Choroid plexus epithelial cell (primary cell): ENCODE measurements around the gene SLC35F1.
A peak's percentile ranks its signal among the peaks of the same experiment; 100 is the strongest.

Experiments used
- DNase-seq: peaks from one replicate; pipeline ENCODE4 v3.0.0-alpha.2; 2010; ENCODE audit warnings: low read depth
- H3K4me3 ChIP-seq: 2 replicates; pipeline ENCODE4 v1.5.1; 2011; ENCODE audit warnings: low read depth, mild to moderate bottlenecking, control low read depth, low read length, moderate library complexity
- CTCF ChIP-seq: conservative IDR thresholded peaks from 2 replicates; pipeline ENCODE4 v1.5.1; 2011; ENCODE audit warnings: low read depth, mild to moderate bottlenecking, control low read depth, inconsistent platforms, low read length, moderate library complexity

SLC35F1 gene

GRCh38 chr6:118344014-118344670, 437.1 kb downstream of the SLC35F1 start:
- DNase-seq: no peak
- H3K4me3 ChIP-seq: no peak overlapping the region
- no peak for TF ChIP-seq CTCF

GRCh38 chr6:118350881-118351430, 443.9 kb downstream of the SLC35F1 start:
- no peak for TF ChIP-seq CTCF
- H3K4me3 ChIP-seq: no peak overlapping the region
- no peak for DNase-seq

GRCh38 chr6:118353564-118353963, 446.5 kb downstream of the SLC35F1 start:
- no peak overlapping the region for H3K4me3 ChIP-seq
- TF ChIP-seq CTCF: no peak
- no peak for DNase-seq

GRCh38 chr6:118354641-118355040, 447.6 kb downstream of the SLC35F1 start:
- TF ChIP-seq CTCF: no peak
- no peak overlapping the region for H3K4me3 ChIP-seq
- no peak for DNase-seq

- H3K4me3 ChIP-seq: no peak overlapping the region
- DNase-seq: peak; percentile 12
- TF ChIP-seq CTCF: no peak
Measured at GRCh38 chr6:118356054-118356453, 449.0 kb downstream of the SLC35F1 start.

- no peak for DNase-seq
- H3K4me3 ChIP-seq: no peak overlapping the region
- no peak for TF ChIP-seq CTCF
Measured at GRCh38 chr6:118356686-118357085, 449.6 kb downstream of the SLC35F1 start.
